Hepatocyte (in vitro differentiated cells): Measurements from ENCODE around the gene DGKG.

Experiments
- EZH2 ChIP-seq: fragments of 200-600 bp; sonication (generic); IDR thresholded peaks from 2 replicates; pipeline ENCODE4 v1.6.1; 2016; ENCODE audit warnings: antibody characterized with exemption, mild to moderate bottlenecking, borderline replicate concordance
- EZH2phosphoT487 ChIP-seq: fragments of 200-600 bp; sonication (generic); IDR thresholded peaks from one replicate; pipeline ENCODE4 v1.6.1; 2018; ENCODE audit warnings: antibody characterized with exemption, mild to moderate bottlenecking, low read depth, moderate library complexity; ENCODE audit not compliant: unreplicated experiment, severe bottlenecking
- TF ChIP-seq, protein P1 (sequence below): fragments of 200-600 bp; sonication (generic); IDR thresholded peaks from 2 replicates; pipeline ENCODE4 v1.5.1; 2016; ENCODE audit warnings: antibody characterized with exemption, mild to moderate bottlenecking; ENCODE audit not compliant: poor library complexity

DNA sequence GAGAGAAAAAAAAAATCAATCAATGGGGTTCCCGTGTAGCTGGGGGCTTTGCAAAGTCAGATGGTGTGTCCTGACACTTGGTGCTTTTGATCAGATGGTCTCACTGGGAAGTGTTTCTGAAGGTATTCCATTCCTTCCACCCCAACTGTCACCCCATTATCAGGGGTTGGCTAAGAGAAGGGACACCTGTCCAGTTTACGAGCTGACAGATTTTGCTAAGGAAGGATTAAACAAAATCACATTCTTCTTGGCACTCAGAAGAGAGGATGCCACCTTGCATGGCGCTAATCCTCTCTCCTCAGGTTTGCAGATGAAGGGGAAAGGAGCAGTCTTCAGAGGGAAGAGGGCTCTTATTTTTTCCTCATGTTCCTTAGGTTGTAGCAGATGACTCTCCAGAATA, 149.4 kb downstream of the DGKG start:
- no peak for TF ChIP-seq EZH2
- TF ChIP-seq, protein P1, sequence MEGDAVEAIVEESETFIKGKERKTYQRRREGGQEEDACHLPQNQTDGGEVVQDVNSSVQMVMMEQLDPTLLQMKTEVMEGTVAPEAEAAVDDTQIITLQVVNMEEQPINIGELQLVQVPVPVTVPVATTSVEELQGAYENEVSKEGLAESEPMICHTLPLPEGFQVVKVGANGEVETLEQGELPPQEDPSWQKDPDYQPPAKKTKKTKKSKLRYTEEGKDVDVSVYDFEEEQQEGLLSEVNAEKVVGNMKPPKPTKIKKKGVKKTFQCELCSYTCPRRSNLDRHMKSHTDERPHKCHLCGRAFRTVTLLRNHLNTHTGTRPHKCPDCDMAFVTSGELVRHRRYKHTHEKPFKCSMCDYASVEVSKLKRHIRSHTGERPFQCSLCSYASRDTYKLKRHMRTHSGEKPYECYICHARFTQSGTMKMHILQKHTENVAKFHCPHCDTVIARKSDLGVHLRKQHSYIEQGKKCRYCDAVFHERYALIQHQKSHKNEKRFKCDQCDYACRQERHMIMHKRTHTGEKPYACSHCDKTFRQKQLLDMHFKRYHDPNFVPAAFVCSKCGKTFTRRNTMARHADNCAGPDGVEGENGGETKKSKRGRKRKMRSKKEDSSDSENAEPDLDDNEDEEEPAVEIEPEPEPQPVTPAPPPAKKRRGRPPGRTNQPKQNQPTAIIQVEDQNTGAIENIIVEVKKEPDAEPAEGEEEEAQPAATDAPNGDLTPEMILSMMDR, result no peak
- no peak for TF ChIP-seq EZH2phosphoT487
